Astrocyte (in vitro differentiated cells and primary cell): ENCODE data around the gene ARL15. TPM values are rescaled to one million over a fixed set of nuclear protein-coding genes. Genes with fewer than 3 reads are reported as not detected.

Experiments used
- DNase-seq: peaks from one replicate; pipeline ENCODE4 v3.0.0-alpha.2; 2010; ENCODE audit warnings: low read depth
- FAIRE-seq: peaks from 2 replicates; lab custom pipeline; 2011; peaks lifted over from hg19 to GRCh38; lab: Jason Lieb, UNC
- H2AFZ ChIP-seq: 2 replicates; pipeline ENCODE4 v1.6.0; 2012; ENCODE audit warnings: low read depth, low read length, inconsistent platforms
- H3K27ac ChIP-seq: 2 replicates; pipeline ENCODE4 v1.5.1; 2011; ENCODE audit warnings: low read depth, low read length, inconsistent platforms
- H3K27me3 ChIP-seq: 2 replicates; pipeline ENCODE4 v1.6.0; 2011; ENCODE audit warnings: low read length, inconsistent platforms; ENCODE audit not compliant: insufficient read depth
- H3K36me3 ChIP-seq: 2 replicates; pipeline ENCODE4 v1.5.1; 2011; ENCODE audit warnings: low read length, inconsistent platforms; ENCODE audit not compliant: insufficient read depth
- H3K4me1 ChIP-seq: 2 replicates; pipeline ENCODE4 v1.5.1; 2011; ENCODE audit warnings: low read length, inconsistent platforms; ENCODE audit not compliant: insufficient read depth
- H3K4me2 ChIP-seq: 2 replicates; pipeline ENCODE4 v1.6.0; 2012; ENCODE audit warnings: low read length, inconsistent platforms
- H3K4me3 ChIP-seq: 2 replicates; pipeline ENCODE4 v1.5.1; 2011; ENCODE audit warnings: low read depth, mild to moderate bottlenecking, low read length, inconsistent platforms; ENCODE audit not compliant: insufficient read depth
- H3K79me2 ChIP-seq: 2 replicates; pipeline ENCODE4 v1.6.0; 2012; ENCODE audit warnings: mild to moderate bottlenecking, low read length, inconsistent platforms; ENCODE audit not compliant: insufficient read depth
- H3K9ac ChIP-seq: 2 replicates; pipeline ENCODE4 v1.6.0; 2012; ENCODE audit warnings: mild to moderate bottlenecking, low read length, inconsistent platforms
- H3K9me3 ChIP-seq: 2 replicates; pipeline ENCODE4 v1.5.1; 2012; ENCODE audit warnings: low read depth, mild to moderate bottlenecking, low read length, inconsistent platforms; ENCODE audit not compliant: insufficient read depth
- H4K20me1 ChIP-seq: 2 replicates; pipeline ENCODE4 v1.6.0; 2012; ENCODE audit warnings: low read length, inconsistent platforms; ENCODE audit not compliant: insufficient read depth
- H3K27ac Mint-ChIP-seq: one replicate; pipeline ENCODE4 v1.8.0; 2021; ENCODE audit warnings: mild to moderate bottlenecking, mixed read lengths; ENCODE audit not compliant: unreplicated experiment
- H3K27me3 Mint-ChIP-seq: one replicate; pipeline ENCODE4 v1.8.0; 2021; ENCODE audit warnings: low read depth, mixed read lengths; ENCODE audit not compliant: unreplicated experiment
- H3K36me3 Mint-ChIP-seq: one replicate; pipeline ENCODE4 v1.8.0; 2021; ENCODE audit warnings: low read depth, mixed read lengths; ENCODE audit not compliant: unreplicated experiment
- H3K4me1 Mint-ChIP-seq: one replicate; pipeline ENCODE4 v1.8.0; 2021; ENCODE audit warnings: low read depth, mixed read lengths; ENCODE audit not compliant: unreplicated experiment
- H3K4me3 Mint-ChIP-seq: one replicate; pipeline ENCODE4 v1.8.0; 2021; ENCODE audit warnings: mild to moderate bottlenecking, moderate library complexity, mixed read lengths; ENCODE audit not compliant: unreplicated experiment
- H3K9me3 Mint-ChIP-seq: one replicate; pipeline ENCODE4 v1.8.0; 2021; ENCODE audit warnings: mild to moderate bottlenecking, mixed read lengths; ENCODE audit not compliant: unreplicated experiment
- EZH2 ChIP-seq: IDR thresholded peaks from 2 replicates; pipeline ENCODE4 v1.6.1; 2012; ENCODE audit warnings: mild to moderate bottlenecking, low read length, inconsistent platforms; ENCODE audit not compliant: insufficient read depth
- total RNA-seq: library from RNA; stranded (reverse); gene quantifications from 2 replicates; pipeline ENCODE4 v1.2.1, GENCODE V29; 2021
- TF ChIP-seq, protein P1 (sequence below): IDR thresholded peaks from 2 replicates; pipeline ENCODE4 v1.5.1; 2011; ENCODE audit warnings: low read depth, mild to moderate bottlenecking, inconsistent platforms, low read length, moderate library complexity; ENCODE audit not compliant: insufficient read depth

ARL15 gene
- total RNA-seq, 1 donor from 2014 or later, result 29.1 TPM

GRCh38 chr5:54084696-54085095, 225.7 kb downstream of the ARL15 start:
- Histone ChIP-seq H3K36me3 (no peaks in the 10 kb centered on the region), H3K79me2 (no peaks in the 10 kb centered on the region), H3K4me2 (no peak overlapping the region), H3K9ac (no peak overlapping the region), H3K4me3 (no peak overlapping the region), H3K4me1 (peaks cover 19% of the 10 kb centered on the region), H3K9me3 (no peaks in the 10 kb centered on the region), H4K20me1 (no peaks in the 10 kb centered on the region), H2AFZ (no peak overlapping the region), H3K27ac (no peak overlapping the region), H3K27me3 (no peaks in the 10 kb centered on the region)
- Mint-ChIP-seq H3K27ac (no peak overlapping the region), H3K4me1 (peaks cover 14% of the 10 kb centered on the region), H3K27me3 (no peaks in the 10 kb centered on the region), H3K36me3 (peaks cover 4% of the 10 kb centered on the region), H3K4me3 (no peak overlapping the region), H3K9me3 (no peaks in the 10 kb centered on the region)
- FAIRE-seq, result peak; percentile 37
- no peak for DNase-seq
- no peak for TF ChIP-seq EZH2
- TF ChIP-seq, protein P1, sequence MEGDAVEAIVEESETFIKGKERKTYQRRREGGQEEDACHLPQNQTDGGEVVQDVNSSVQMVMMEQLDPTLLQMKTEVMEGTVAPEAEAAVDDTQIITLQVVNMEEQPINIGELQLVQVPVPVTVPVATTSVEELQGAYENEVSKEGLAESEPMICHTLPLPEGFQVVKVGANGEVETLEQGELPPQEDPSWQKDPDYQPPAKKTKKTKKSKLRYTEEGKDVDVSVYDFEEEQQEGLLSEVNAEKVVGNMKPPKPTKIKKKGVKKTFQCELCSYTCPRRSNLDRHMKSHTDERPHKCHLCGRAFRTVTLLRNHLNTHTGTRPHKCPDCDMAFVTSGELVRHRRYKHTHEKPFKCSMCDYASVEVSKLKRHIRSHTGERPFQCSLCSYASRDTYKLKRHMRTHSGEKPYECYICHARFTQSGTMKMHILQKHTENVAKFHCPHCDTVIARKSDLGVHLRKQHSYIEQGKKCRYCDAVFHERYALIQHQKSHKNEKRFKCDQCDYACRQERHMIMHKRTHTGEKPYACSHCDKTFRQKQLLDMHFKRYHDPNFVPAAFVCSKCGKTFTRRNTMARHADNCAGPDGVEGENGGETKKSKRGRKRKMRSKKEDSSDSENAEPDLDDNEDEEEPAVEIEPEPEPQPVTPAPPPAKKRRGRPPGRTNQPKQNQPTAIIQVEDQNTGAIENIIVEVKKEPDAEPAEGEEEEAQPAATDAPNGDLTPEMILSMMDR, result no peak

DNA sequence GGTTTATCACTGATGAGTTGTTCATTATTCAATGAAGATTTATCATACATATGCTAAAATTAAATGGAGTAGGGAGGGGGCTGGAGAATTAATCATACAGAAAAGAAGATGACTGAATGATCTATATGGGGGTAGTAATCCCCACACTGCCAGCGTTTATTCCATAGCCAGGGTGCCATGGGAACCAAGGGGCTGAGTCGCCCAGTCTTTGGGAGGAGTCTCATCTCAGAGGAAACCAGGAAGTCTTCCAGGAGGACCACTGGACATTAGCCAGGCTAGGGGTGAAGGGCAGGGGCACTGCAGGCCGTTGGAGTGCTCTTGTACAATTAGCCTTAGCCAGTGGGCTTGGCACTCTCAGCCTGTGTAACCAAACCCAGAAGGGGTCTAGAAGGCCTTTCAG, 226.5 kb downstream of the ARL15 start:
- TF ChIP-seq EZH2, result no peak
- TF ChIP-seq, protein P1, result no peak
- Mint-ChIP-seq H3K27me3 (no peaks in the 10 kb centered on the region), H3K4me1 (peaks cover 14% of the 10 kb centered on the region)

DNA sequence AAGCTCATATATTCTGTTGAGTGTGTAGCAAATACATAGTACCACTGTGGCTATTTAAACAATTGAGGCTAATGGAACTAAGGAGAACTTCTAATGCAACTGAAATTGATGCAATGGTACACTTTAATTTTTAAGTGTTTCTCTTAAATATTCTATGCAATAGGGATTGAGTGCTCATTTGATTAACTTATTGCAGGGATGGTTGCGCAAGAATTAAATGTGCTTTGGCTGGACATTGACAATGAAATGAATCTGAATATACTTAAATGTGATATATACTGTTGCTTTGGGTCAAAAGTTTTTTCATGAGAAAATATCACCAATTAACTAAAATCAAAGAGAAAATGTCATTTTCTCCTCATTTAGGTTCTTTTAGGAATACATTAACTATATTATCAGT, 227.1 kb downstream of the ARL15 start:
- Histone ChIP-seq H3K9me3 (no peaks in the 10 kb centered on the region), H3K79me2 (no peaks in the 10 kb centered on the region), H3K27me3 (no peaks in the 10 kb centered on the region), H3K4me1 (peaks cover 16% of the 10 kb centered on the region), H4K20me1 (no peaks in the 10 kb centered on the region), H3K9ac (no peak overlapping the region), H3K4me2 (no peak overlapping the region), H3K36me3 (no peaks in the 10 kb centered on the region), H3K4me3 (no peak overlapping the region), H3K27ac (no peak overlapping the region), H2AFZ (no peak overlapping the region)
- Mint-ChIP-seq H3K4me1 (peaks cover 12% of the 10 kb centered on the region), H3K27me3 (no peaks in the 10 kb centered on the region), H3K36me3 (peaks cover 4% of the 10 kb centered on the region), H3K9me3 (no peaks in the 10 kb centered on the region), H3K4me3 (no peak overlapping the region), H3K27ac (no peak overlapping the region)
- DNase-seq, result no peak
- FAIRE-seq, result no peak
- TF ChIP-seq, protein P1, result no peak
- no peak for TF ChIP-seq EZH2

More for the DNA sequence above, 226.5 kb downstream of the ARL15 start:
- H3K36me3 ChIP-seq, result no peaks in the 10 kb centered on the region
- Mint-ChIP-seq H3K27ac (no peak overlapping the region), H3K4me3 (no peak overlapping the region), H3K9me3 (no peaks in the 10 kb centered on the region), H3K36me3 (peaks cover 4% of the 10 kb centered on the region)
- no peak overlapping the region for H3K4me3 ChIP-seq
- H3K27me3 ChIP-seq, result no peaks in the 10 kb centered on the region
- H3K9me3 ChIP-seq, result no peaks in the 10 kb centered on the region
- peaks cover 19% of the 10 kb centered on the region for H3K4me1 ChIP-seq
- no peak overlapping the region for H3K27ac ChIP-seq
- no peak for FAIRE-seq
- no peaks in the 10 kb centered on the region for H4K20me1 ChIP-seq
- no peak for DNase-seq
- no peak overlapping the region for H3K9ac ChIP-seq
- no peaks in the 10 kb centered on the region for H3K79me2 ChIP-seq
- H3K4me2 ChIP-seq, result no peak overlapping the region
- no peak overlapping the region for H2AFZ ChIP-seq
